ENCODE results near the gene LRRC49. TPM values are rescaled to one million over a fixed set of nuclear protein-coding genes. Genes with fewer than 3 reads are reported as not detected.

The LRRC49 gene
- total and polyA plus RNA-seq, 2 of the 13 experiments (the other 11 are each of a cell fraction or from before 2014, with no cell fraction given) = 0.57 to 1.00 TPM

DNA sequence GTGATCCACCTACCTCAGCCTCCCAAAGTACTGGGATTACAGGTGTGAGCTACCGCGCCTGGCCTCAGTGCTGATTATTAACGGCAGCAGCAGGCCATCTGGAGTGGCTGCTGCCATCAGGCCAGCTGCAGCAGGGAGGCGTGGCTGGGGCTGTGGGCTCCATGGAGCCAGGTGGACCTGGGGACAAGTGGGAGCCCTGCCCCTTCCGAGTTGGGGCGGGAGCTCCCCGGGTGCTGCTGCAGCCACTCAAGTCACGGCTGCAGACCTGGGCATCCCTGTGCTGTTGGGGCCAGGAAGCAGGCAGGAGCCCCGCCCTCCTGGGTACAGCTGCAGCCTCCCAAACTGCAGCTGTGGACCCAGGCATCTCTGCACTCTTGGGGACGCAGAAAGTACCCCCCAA is 23.9 kb downstream of the LRRC49 start (continued):
- TF ChIP-seq, protein P1, sequence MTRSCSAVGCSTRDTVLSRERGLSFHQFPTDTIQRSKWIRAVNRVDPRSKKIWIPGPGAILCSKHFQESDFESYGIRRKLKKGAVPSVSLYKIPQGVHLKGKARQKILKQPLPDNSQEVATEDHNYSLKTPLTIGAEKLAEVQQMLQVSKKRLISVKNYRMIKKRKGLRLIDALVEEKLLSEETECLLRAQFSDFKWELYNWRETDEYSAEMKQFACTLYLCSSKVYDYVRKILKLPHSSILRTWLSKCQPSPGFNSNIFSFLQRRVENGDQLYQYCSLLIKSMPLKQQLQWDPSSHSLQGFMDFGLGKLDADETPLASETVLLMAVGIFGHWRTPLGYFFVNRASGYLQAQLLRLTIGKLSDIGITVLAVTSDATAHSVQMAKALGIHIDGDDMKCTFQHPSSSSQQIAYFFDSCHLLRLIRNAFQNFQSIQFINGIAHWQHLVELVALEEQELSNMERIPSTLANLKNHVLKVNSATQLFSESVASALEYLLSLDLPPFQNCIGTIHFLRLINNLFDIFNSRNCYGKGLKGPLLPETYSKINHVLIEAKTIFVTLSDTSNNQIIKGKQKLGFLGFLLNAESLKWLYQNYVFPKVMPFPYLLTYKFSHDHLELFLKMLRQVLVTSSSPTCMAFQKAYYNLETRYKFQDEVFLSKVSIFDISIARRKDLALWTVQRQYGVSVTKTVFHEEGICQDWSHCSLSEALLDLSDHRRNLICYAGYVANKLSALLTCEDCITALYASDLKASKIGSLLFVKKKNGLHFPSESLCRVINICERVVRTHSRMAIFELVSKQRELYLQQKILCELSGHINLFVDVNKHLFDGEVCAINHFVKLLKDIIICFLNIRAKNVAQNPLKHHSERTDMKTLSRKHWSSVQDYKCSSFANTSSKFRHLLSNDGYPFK (CRISPR knock-in tag; IDR thresholded peaks at IDR 0.05; ENCODE audit: borderline replicate concordance) = no peak
- TF ChIP-seq LCORL (IDR thresholded peaks at IDR 0.05) = no peak
- TF ChIP-seq LCORL (CRISPR knock-in tag; IDR thresholded peaks at IDR 0.05) = no peak

DNA sequence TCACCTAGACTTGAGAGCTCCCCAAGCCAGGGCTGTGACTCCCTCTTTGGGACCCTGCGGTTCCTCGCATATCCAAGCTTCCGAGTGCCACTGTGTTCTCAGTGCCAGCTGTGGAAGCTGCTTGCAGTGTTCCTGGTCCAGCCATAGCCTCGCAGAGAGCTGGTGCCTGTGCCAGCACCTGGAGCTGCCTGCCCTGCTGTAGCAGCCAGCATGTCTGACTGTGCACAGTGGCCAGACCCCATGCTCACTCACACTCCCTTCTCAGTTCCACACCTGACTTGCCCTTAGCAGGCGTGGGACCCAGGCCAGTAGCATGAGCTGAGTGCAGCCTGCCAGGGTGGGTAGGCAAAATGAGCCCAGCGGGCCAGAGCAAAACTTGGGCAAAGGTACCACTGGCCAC is 25.3 kb downstream of the LRRC49 start:
- ChIA-PET POLR2A (no interaction called here), CTCF (ENCODE audit: low intra/inter-chr PET ratio, low total read pairs) (no interaction called here)
- Histone ChIP-seq H2AFZ (ENCODE audit: low read length) (no peak overlapping the region), H3K27me3 (ENCODE audit: control insufficient read depth in 1 of 2, insufficient read depth in 2 of 2, low read length in 2 of 2) (no peaks in the 10 kb centered on the region), H3K4me1 (ENCODE audit: insufficient read depth, low read length) (no peaks in the 10 kb centered on the region), H3K27ac (ENCODE audit: extremely low read length, insufficient read depth, low read length) (no peak overlapping the region), H3K36me3 (replicated peaks in 1 of 2; ENCODE audit: control insufficient read depth in 1 of 2, insufficient read depth in 2 of 2, low read length in 2 of 2) (no peaks in the 10 kb centered on the region), H3K4me3 (replicated peaks in 1 of 3; ENCODE audit: insufficient read depth in 1 of 3, low read depth in 2 of 3, low read length in 3 of 3) (no peak overlapping the region), H3K9ac (ENCODE audit: insufficient read depth, low read depth, low read length) (no peak overlapping the region), H3K9me3 (ENCODE audit: low read length) (no peaks in the 10 kb centered on the region), H3K79me2 (ENCODE audit: insufficient read depth, low read length) (no peaks in the 10 kb centered on the region), H4K20me1 (ENCODE audit: insufficient read depth, low read length) (no peaks in the 10 kb centered on the region), H3K4me2 (ENCODE audit: low read depth, low read length) (no peak overlapping the region)
- in situ Hi-C loops (cut with HindIII; ENCODE audit: extremely low pct_ligation_motif_present, low pct_unique_long_range_greater_than_20kb) (no loop called here), intact Hi-C loops (cut with micrococcal nuclease; ENCODE audit: unreplicated experiment) (no loop called here)
- ATAC-seq = no peak
- no TSS peak for BruUV-seq (replicated peaks)
- no peak for FAIRE-seq
- WGBS (ENCODE audit: low lambda C conversion rate) = no CpG with 5 or more reads among the region's 6 CpGs
- no peak for DNase-seq (ENCODE audit: low spot score)
- TF ChIP-seq, protein P2, sequence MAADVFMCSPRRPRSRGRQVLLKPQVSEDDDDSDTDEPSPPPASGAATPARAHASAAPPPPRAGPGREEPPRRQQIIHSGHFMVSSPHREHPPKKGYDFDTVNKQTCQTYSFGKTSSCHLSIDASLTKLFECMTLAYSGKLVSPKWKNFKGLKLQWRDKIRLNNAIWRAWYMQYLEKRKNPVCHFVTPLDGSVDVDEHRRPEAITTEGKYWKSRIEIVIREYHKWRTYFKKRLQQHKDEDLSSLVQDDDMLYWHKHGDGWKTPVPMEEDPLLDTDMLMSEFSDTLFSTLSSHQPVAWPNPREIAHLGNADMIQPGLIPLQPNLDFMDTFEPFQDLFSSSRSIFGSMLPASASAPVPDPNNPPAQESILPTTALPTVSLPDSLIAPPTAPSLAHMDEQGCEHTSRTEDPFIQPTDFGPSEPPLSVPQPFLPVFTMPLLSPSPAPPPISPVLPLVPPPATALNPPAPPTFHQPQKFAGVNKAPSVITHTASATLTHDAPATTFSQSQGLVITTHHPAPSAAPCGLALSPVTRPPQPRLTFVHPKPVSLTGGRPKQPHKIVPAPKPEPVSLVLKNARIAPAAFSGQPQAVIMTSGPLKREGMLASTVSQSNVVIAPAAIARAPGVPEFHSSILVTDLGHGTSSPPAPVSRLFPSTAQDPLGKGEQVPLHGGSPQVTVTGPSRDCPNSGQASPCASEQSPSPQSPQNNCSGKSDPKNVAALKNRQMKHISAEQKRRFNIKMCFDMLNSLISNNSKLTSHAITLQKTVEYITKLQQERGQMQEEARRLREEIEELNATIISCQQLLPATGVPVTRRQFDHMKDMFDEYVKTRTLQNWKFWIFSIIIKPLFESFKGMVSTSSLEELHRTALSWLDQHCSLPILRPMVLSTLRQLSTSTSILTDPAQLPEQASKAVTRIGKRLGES (CRISPR knock-in tag; IDR thresholded peaks at IDR 0.05; ENCODE audit: borderline replicate concordance) = no peak
- TF ChIP-seq, protein P3, sequence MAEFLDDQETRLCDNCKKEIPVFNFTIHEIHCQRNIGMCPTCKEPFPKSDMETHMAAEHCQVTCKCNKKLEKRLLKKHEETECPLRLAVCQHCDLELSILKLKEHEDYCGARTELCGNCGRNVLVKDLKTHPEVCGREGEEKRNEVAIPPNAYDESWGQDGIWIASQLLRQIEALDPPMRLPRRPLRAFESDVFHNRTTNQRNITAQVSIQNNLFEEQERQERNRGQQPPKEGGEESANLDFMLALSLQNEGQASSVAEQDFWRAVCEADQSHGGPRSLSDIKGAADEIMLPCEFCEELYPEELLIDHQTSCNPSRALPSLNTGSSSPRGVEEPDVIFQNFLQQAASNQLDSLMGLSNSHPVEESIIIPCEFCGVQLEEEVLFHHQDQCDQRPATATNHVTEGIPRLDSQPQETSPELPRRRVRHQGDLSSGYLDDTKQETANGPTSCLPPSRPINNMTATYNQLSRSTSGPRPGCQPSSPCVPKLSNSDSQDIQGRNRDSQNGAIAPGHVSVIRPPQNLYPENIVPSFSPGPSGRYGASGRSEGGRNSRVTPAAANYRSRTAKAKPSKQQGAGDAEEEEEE (CRISPR knock-in tag; IDR thresholded peaks at IDR 0.05; ENCODE audit: borderline replicate concordance) = no peak
- TF ChIP-seq, protein P4, sequence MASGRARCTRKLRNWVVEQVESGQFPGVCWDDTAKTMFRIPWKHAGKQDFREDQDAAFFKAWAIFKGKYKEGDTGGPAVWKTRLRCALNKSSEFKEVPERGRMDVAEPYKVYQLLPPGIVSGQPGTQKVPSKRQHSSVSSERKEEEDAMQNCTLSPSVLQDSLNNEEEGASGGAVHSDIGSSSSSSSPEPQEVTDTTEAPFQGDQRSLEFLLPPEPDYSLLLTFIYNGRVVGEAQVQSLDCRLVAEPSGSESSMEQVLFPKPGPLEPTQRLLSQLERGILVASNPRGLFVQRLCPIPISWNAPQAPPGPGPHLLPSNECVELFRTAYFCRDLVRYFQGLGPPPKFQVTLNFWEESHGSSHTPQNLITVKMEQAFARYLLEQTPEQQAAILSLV (CRISPR knock-in tag; IDR thresholded peaks at IDR 0.05; ENCODE audit: borderline replicate concordance) = no peak
- TF ChIP-seq, protein P5, sequence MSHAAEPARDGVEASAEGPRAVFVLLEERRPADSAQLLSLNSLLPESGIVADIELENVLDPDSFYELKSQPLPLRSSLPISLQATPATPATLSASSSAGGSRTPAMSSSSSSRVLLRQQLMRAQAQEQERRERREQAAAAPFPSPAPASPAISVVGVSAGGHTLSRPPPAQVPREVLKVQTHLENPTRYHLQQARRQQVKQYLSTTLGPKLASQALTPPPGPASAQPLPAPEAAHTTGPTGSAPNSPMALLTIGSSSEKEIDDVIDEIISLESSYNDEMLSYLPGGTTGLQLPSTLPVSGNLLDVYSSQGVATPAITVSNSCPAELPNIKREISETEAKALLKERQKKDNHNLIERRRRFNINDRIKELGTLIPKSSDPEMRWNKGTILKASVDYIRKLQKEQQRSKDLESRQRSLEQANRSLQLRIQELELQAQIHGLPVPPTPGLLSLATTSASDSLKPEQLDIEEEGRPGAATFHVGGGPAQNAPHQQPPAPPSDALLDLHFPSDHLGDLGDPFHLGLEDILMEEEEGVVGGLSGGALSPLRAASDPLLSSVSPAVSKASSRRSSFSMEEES (CRISPR knock-in tag; IDR thresholded peaks at IDR 0.05) = no peak
- TF ChIP-seq, protein P6, sequence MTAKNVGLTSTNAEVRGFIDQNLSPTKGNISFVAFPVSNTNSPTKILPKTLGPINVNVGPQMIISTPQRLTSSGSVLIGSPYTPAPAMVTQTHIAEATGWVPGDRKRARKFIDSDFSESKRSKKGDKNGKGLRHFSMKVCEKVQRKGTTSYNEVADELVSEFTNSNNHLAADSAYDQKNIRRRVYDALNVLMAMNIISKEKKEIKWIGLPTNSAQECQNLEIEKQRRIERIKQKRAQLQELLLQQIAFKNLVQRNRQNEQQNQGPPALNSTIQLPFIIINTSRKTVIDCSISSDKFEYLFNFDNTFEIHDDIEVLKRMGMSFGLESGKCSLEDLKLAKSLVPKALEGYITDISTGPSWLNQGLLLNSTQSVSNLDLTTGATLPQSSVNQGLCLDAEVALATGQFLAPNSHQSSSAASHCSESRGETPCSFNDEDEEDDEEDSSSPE (CRISPR knock-in tag; IDR thresholded peaks at IDR 0.05) = no peak
- TF ChIP-seq MAF1 (CRISPR knock-in tag; IDR thresholded peaks at IDR 0.05; ENCODE audit: borderline replicate concordance) = no peak
- TF ChIP-seq HDAC1 (CRISPR knock-in tag; IDR thresholded peaks at IDR 0.05) = no peak
- no peak for TF ChIP-seq ZZZ3 (CRISPR knock-in tag; IDR thresholded peaks at IDR 0.05; ENCODE audit: borderline replicate concordance)
- TF ChIP-seq POLR2A (IDR thresholded peaks at IDR 0.05; ENCODE audit: insufficient read depth in 1 of 2, low read depth in 2 of 2, low read length in 2 of 2) = no peak

Data from HepG2 (cell line).